Body of pancreas (tissue), 4 donors: ENCODE measurements around the gene SLC5A9. TPM values are rescaled to one million over a fixed set of nuclear protein-coding genes. Genes with fewer than 3 reads are reported as not detected.

Experiments
- ATAC-seq: fragments of 150-250 bp; one replicate; pipeline ENCODE4 v1.9.1; 2016
- DNase-seq, 4 donors: peaks; one replicate each; pipeline ENCODE4 v3.0.0-alpha.2; 2019
- H3K27ac ChIP-seq, 4 donors: fragments of 200-600 bp; sonication (generic); 1 replicate in 3 of 4; 2 replicates in 1 of 4; pipeline versions ENCODE4 v1.5.1 to v1.6.1; 2016 to 2019; ENCODE audit warnings: mild to moderate bottlenecking in 1 of 4, mixed read lengths in 1 of 4, moderate library complexity in 1 of 4
- H3K27me3 ChIP-seq, 2 donors: fragments of 200-600 bp; sonication (generic); one replicate each; pipeline ENCODE4 v1.6.0; 2016; ENCODE audit warnings: mild to moderate bottlenecking in 1 of 2
- H3K36me3 ChIP-seq, 2 donors: fragments of 200-600 bp; sonication (generic); replicated peaks in 1 of 2; 2 replicates each; pipeline ENCODE4 v1.5.1; 2016; ENCODE audit warnings: low read depth in 2 of 2; ENCODE audit not compliant: insufficient read depth in 1 of 2
- H3K4me1 ChIP-seq: fragments of 200-600 bp; sonication (generic); one replicate; pipeline ENCODE4 v1.6.0; 2016
- H3K4me3 ChIP-seq, 2 donors: fragments of 200-600 bp; sonication (generic); 1 replicate in 1 of 2; 2 replicates in 1 of 2; pipeline ENCODE4 v1.5.1; 2016 to 2019
- H3K9me3 ChIP-seq, 3 donors: fragments of 200-600 bp; sonication (generic); 1 replicate in 2 of 3; 2 replicates in 1 of 3; pipeline ENCODE4 v1.5.1; 2016
- POLR2A ChIP-seq, 3 donors: fragments of 450-650 bp; IDR thresholded peaks; one replicate each; pipeline ENCODE4 v1.6.1; 2016; ENCODE audit warnings: antibody characterized with exemption in 3 of 3, mild to moderate bottlenecking in 2 of 3
- WGBS, 2 donors: methylation state at CpG; one replicate each; pipeline ENCODE4 v1.1.5; 2017; 5-methylcytosine and 5-hydroxymethylcytosine counted together
- intact Hi-C: fragments of 100-400 bp; cut with DNase I; formaldehyde crosslinking; loops from one replicate; pipeline ENCODE4 v1.15.1; 2023
- total RNA-seq, 2 donors: library from RNA; depleted of rRNA; stranded (reverse); fragments of >200 nt; gene quantifications; one replicate each; pipeline ENCODE4 v1.1.0, GENCODE V29; 2016
- TF ChIP-seq, protein P1 (sequence below), 7 experiments: fragments of 450-650 bp in 4 of 7; fragments of 200-600 bp in 3 of 7; sonication (generic) in 3 of 7; IDR thresholded peaks; one replicate each; pipeline ENCODE4 v1.5.1; 2016 to 2019; ENCODE audit warnings: antibody characterized with exemption in 7 of 7

SLC5A9 gene
- total RNA-seq, 2 donors from 2014 or later: 3.3 to 5.2 TPM

DNA sequence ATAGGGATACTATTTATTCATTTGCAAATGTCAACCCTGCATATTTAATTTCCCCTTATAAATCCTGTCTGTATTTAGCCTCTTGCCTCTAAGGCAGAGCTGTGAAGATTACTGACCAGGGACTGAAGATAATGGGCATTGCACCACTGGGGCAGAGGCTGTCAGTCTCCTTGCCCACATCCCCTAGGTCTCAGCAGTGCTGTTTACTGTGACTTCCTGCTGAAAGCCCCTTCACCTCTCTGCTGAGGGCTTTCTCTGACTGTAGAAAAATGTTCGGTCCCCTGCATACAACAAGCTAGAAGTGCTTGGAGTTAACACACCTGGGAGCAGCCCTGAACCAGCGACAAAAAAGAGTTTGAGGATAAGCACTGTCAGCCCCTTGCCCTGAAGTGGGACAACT, 28.8 kb downstream of the SLC5A9 start:
- no peak for TF ChIP-seq POLR2A (IDR thresholded peaks at IDR 0.05)
- Histone ChIP-seq H3K9me3 (no peaks in the 10 kb centered on the region), H3K27me3 (no peaks in the 10 kb centered on the region), H3K4me3 (no peak overlapping the region), H3K4me1 (peaks cover 8% of the 10 kb centered on the region), H3K27ac (no peak overlapping the region), H3K36me3 (no peaks in the 10 kb centered on the region)
- ATAC-seq (no peak), DNase-seq (no peak)
- 83 to 100% methylated on average over 2 of the region's 2 CpGs for WGBS, 2 donors
- intact Hi-C loops: no loop called here

DNA sequence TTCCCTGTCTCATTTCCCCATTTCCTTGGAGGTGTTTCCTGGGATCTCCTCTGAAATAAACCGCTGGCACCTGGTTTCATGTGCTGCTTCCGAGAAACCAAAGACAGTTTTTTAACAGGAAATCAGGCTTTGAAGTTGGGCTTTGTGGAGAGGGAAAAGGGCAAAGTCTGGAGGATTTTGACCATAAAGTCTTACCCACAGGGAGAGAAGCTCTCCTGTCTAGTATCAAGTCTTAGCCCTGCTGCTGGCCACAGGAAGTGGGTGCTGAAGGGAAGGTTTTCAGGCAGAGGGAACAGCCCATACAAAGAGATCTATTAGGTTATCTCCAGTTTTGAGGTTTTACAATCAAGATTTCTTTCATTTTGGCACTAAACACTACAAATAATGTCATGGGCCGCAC, 29.3 kb downstream of the SLC5A9 start:
- ATAC-seq: no peak
- H3K27me3 ChIP-seq: no peaks in the 10 kb centered on the region
- H3K4me3 ChIP-seq: no peak overlapping the region
- H3K9me3 ChIP-seq: no peaks in the 10 kb centered on the region
- intact Hi-C loops: no loop called here
- H3K4me1 ChIP-seq: peaks cover 4% of the 10 kb centered on the region
- no peak overlapping the region for H3K27ac ChIP-seq
- no peak for TF ChIP-seq POLR2A (IDR thresholded peaks at IDR 0.05)
- TF ChIP-seq, protein P1, sequence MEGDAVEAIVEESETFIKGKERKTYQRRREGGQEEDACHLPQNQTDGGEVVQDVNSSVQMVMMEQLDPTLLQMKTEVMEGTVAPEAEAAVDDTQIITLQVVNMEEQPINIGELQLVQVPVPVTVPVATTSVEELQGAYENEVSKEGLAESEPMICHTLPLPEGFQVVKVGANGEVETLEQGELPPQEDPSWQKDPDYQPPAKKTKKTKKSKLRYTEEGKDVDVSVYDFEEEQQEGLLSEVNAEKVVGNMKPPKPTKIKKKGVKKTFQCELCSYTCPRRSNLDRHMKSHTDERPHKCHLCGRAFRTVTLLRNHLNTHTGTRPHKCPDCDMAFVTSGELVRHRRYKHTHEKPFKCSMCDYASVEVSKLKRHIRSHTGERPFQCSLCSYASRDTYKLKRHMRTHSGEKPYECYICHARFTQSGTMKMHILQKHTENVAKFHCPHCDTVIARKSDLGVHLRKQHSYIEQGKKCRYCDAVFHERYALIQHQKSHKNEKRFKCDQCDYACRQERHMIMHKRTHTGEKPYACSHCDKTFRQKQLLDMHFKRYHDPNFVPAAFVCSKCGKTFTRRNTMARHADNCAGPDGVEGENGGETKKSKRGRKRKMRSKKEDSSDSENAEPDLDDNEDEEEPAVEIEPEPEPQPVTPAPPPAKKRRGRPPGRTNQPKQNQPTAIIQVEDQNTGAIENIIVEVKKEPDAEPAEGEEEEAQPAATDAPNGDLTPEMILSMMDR (IDR thresholded peaks at IDR 0.05): no peak
- WGBS, 2 donors: 85 to 94% methylated on average over 3 of the region's 3 CpGs
- no peak for DNase-seq
- H3K36me3 ChIP-seq: no peaks in the 10 kb centered on the region

DNA sequence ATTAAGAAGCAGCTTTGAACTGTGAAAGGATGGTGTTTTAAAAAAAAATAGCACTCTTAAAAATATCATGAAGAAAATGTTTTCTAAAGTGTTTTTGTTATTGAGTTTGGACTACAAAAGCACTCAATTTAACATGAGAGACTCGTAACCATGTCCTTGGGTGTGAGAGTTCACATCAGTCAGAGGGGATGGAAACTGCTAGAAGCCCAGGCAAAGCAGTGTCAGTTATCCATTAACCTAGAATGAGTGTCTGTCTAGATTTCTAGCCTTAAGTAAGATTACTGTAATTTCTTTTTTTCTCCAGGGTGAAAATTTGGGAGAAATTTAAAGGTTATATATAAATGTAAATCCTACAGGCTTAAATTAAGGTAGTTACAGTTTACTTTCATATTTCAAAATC, 31.7 kb downstream of the SLC5A9 start:
- H3K4me3 ChIP-seq: no peak overlapping the region
- intact Hi-C loops: no loop called here
- DNase-seq (no peak), ATAC-seq (no peak)
- TF ChIP-seq POLR2A (IDR thresholded peaks at IDR 0.05): no peak
- TF ChIP-seq, protein P1 (IDR thresholded peaks at IDR 0.05): no peak
- no peak overlapping the region for H3K27ac ChIP-seq
- no peaks in the 10 kb centered on the region for H3K36me3 ChIP-seq
- no peaks in the 10 kb centered on the region for H3K9me3 ChIP-seq
- 48 to 79% methylated on average over 1 of the region's 1 CpG for WGBS, 2 donors
- H3K27me3 ChIP-seq: no peaks in the 10 kb centered on the region
- no peaks in the 10 kb centered on the region for H3K4me1 ChIP-seq

DNA sequence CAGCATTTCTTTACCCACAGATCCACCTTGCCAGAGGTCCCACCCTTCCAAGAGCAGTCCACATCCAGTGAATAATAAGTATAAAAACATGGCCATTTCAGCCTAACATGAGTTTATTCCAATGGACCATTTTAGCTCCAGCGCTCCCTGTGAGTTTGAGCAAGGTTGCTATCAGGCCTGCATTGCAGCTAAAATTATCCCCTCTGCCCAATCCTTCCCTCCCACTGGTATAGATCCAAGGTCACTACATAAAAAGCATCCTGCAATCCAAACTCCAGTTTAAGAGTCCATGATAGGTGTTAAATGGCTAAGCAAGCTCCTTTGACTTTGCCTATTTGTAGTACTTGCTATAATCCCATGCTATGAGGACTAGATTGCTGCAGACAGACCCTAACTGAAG, 35.6 kb downstream of the SLC5A9 start:
- TF ChIP-seq POLR2A (IDR thresholded peaks at IDR 0.05): no peak
- TF ChIP-seq, protein P1 (IDR thresholded peaks at IDR 0.05): no peak
- no peaks in the 10 kb centered on the region for H3K4me1 ChIP-seq
- H3K27ac ChIP-seq: no peak overlapping the region
- intact Hi-C loops: no loop called here
- no peaks in the 10 kb centered on the region for H3K36me3 ChIP-seq
- H3K27me3 ChIP-seq: no peaks in the 10 kb centered on the region
- 83 to 100% methylated on average over 1 of the region's 1 CpG for WGBS, 2 donors
- no peaks in the 10 kb centered on the region for H3K9me3 ChIP-seq
- H3K4me3 ChIP-seq: no peak overlapping the region
- no peak for DNase-seq
- no peak for ATAC-seq

DNA sequence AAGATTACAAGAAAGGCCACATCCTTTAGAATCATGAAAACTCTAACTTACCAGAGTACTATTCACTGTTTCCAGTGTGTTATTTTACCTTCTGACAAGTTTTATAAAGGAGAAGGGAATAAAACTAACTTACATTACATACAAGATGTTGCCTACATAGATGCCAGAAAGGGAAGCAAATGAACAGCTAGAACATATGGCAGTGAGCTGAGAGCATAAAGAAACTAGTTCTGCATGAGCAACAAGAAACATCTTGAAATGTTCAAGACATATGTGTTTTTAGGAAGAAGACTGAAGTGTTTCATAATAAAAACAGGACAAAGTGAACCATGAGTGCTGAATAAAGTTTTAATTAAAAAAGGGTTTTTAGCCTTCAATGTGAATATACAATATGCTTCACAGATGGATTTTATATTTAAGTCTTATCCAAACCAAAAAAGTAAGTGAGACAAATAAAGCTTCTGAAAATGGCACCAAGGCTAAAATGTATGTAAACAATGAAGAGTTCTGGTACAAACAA, 39.4 kb downstream of the SLC5A9 start:
- no peak for TF ChIP-seq POLR2A (IDR thresholded peaks at IDR 0.05)
- ATAC-seq (no peak), DNase-seq (no peak)
- Histone ChIP-seq H3K36me3 (no peaks in the 10 kb centered on the region), H3K27ac (no peak overlapping the region), H3K4me1 (no peaks in the 10 kb centered on the region), H3K4me3 (no peak overlapping the region), H3K9me3 (no peaks in the 10 kb centered on the region), H3K27me3 (no peaks in the 10 kb centered on the region)
- intact Hi-C loops: no loop called here

DNA sequence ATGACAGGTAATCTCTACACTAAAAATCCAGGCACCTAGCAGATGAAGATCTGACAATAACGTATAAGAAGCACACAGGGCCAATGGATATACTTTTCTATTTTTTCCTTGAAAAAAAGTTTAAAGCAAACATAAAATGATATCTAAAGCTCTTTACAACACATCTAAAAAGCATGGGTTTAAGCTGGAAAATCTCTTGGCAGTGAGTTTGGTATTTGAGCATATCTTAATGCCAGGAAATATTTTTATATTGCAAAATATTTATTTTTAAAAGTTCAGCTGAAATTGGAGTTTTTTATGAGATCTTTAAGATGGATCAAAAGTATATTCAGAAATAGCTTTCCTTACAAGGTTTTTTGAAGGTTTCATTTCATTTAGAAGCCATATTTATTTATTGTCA, 40.5 kb downstream of the SLC5A9 start:
- no peak for TF ChIP-seq POLR2A (IDR thresholded peaks at IDR 0.05)
- TF ChIP-seq, protein P1 (IDR thresholded peaks at IDR 0.05): no peak
- Histone ChIP-seq H3K9me3 (no peaks in the 10 kb centered on the region), H3K27me3 (no peaks in the 10 kb centered on the region), H3K36me3 (no peaks in the 10 kb centered on the region), H3K4me3 (no peak overlapping the region), H3K4me1 (no peaks in the 10 kb centered on the region), H3K27ac (no peak overlapping the region)
- 36 to 38% methylated on average over 1 of the region's 1 CpG for WGBS, 2 donors
- intact Hi-C loops: no loop called here
- no peak for ATAC-seq
- no peak for DNase-seq
